Activated CD4-positive, alpha-beta T cell treated with anti-CD3 and anti-CD28 coated beads for 48 hours (primary cell): ENCODE data around the gene USP22.
"Not testable (repeated sequence)": the region's sequence is repeated elsewhere in the genome, so short reads cannot be mapped to it uniquely, and the experiment has no call there.

Experiments
- DNase-seq: peaks from one replicate; pipeline ENCODE4 v3.0.0-alpha.2; 2020

USP22 gene

GRCh38 chr17:20983359-20983637 lies 59.5 kb downstream of the USP22 start:
- no peak for DNase-seq

GRCh38 chr17:20982589-20983358 lies 60.0 kb downstream of the USP22 start:
- DNase-seq: no peak

GRCh38 chr17:20981046-20981920 lies 61.5 kb downstream of the USP22 start:
- no peak for DNase-seq

- DNase-seq: no peak
These were observed 63.1 kb downstream of the USP22 start for GRCh38 chr17:20979792-20980083.

GRCh38 chr17:20979007-20979791 lies 63.6 kb downstream of the USP22 start:
- not testable (repeated sequence) for DNase-seq

- not testable (repeated sequence) for DNase-seq
These were observed 65.1 kb downstream of the USP22 start for GRCh38 chr17:20977609-20978253.

GRCh38 chr17:20975566-20975965 lies 67.2 kb downstream of the USP22 start:
- no peak for DNase-seq

GRCh38 chr17:20970329-20970728 lies 72.5 kb downstream of the USP22 start:
- no peak for DNase-seq

- DNase-seq: no peak
These were observed 73.7 kb downstream of the USP22 start for GRCh38 chr17:20968913-20969616.

GRCh38 chr17:20967776-20968175 lies 75.0 kb downstream of the USP22 start:
- no peak for DNase-seq

- no peak for DNase-seq
These were observed 75.9 kb downstream of the USP22 start for GRCh38 chr17:20966870-20967269.

- no peak for DNase-seq
These were observed 77.3 kb downstream of the USP22 start for GRCh38 chr17:20965492-20965891.

- DNase-seq: no peak
These were observed 81.2 kb downstream of the USP22 start for GRCh38 chr17:20961586-20961985.

GRCh38 chr17:20960871-20961270 lies 81.9 kb downstream of the USP22 start:
- no peak for DNase-seq

- DNase-seq: no peak
These were observed 87.1 kb downstream of the USP22 start for GRCh38 chr17:20955427-20956323.

- no peak for DNase-seq
These were observed 88.0 kb downstream of the USP22 start for GRCh38 chr17:20954794-20955193.

GRCh38 chr17:20952183-20952582 lies 90.6 kb downstream of the USP22 start:
- DNase-seq: no peak
